Ovary (tissue), 9 donors: Measurements from ENCODE around the gene CYB561. TPM values are rescaled to one million over a fixed set of nuclear protein-coding genes. Genes with fewer than 3 reads are reported as not detected.

Source experiments
- DNase-seq, 5 donors: peaks; one replicate each; pipeline ENCODE4 v3.0.0-alpha.2; 2019 to 2020
- H3K27ac ChIP-seq, 2 donors: fragments of 200-600 bp; one replicate each; pipeline versions ENCODE4 v1.5.1 to v1.8.0; 2019 to 2022
- H3K27me3 ChIP-seq: fragments of 200-600 bp; one replicate; pipeline ENCODE4 v1.8.0; 2022
- H3K36me3 ChIP-seq: fragments of 200-600 bp; sonication (generic); one replicate; pipeline ENCODE4 v1.5.1; 2019
- H3K4me1 ChIP-seq: one replicate; pipeline ENCODE4 v1.8.1; 2013; ENCODE audit warnings: mild to moderate bottlenecking, moderate library complexity; ENCODE audit not compliant: insufficient read depth
- H3K4me3 ChIP-seq: fragments of 200-600 bp; sonication (generic); one replicate; pipeline ENCODE4 v1.5.1; 2017
- H3K9me3 ChIP-seq, 2 donors: fragments of 200-600 bp in 1 of 2; sonication (generic) in 1 of 2; one replicate each; pipeline versions ENCODE4 v1.5.1 to v1.8.1; 2013 to 2019; ENCODE audit warnings: mild to moderate bottlenecking in 1 of 2, moderate library complexity in 1 of 2
- CTCF ChIP-seq, 3 donors: fragments of 450-650 bp in 2 of 3; fragments of 200-600 bp in 1 of 3; IDR thresholded peaks; one replicate each; pipeline versions ENCODE4 v1.5.1 to v1.8.0; 2016 to 2022; ENCODE audit warnings: antibody characterized with exemption in 3 of 3, mild to moderate bottlenecking in 1 of 3
- EP300 ChIP-seq: sonication (generic); formaldehyde crosslinking; IDR thresholded peaks from one replicate; pipeline ENCODE4 v1.6.1; 2017; ENCODE audit warnings: antibody characterized with exemption
- POLR2A ChIP-seq: fragments of 450-650 bp; IDR thresholded peaks from one replicate; pipeline ENCODE4 v1.6.1; 2017; ENCODE audit warnings: antibody characterized with exemption, mild to moderate bottlenecking, moderate library complexity
- WGBS, 3 donors: extraction: QIAGEN DNeasy Blood & Tissue Kit in 1 of 3; methylation state at CpG; one replicate each; pipeline versions ENCODE4 v1.1.5 to v1.1.7; 2013 to 2017; 5-methylcytosine and 5-hydroxymethylcytosine counted together
- intact Hi-C, 4 donors: fragments of 100-400 bp; cut with DNase I; formaldehyde crosslinking; loops; one replicate each; pipeline versions ENCODE4 v1.11.0 to v1.15.1; 2022 to 2023
- polyA plus RNA-seq, 2 donors: library from polyadenylated mRNA; stranded (reverse); fragments of 200-250 nt in 1 of 2; fragments of 350-450 nt in 1 of 2; fragmentation: Illumina TruSeq in 1 of 2; extraction: RNeasy Lipid Tissue Mini Kit (QIAGEN cat#74804) in 1 of 2; gene quantifications; one replicate each; pipeline ENCODE4 v1.2.3, GENCODE V29; 2013 to 2014
- total RNA-seq, 7 donors: library from RNA; depleted of rRNA in 2 of 7; stranded (reverse); fragments of >200 nt in 2 of 7; fragmentation: NEBNext Ultra II Directional in 3 of 7; extraction: Animal tissue kit (Norgen Biotek cat#: 25700) in 3 of 7; gene quantifications; one replicate each; pipeline versions ENCODE4 v1.1.0 to v1.2.4, GENCODE V29; 2016 to 2023
- donor health status: DM: no; HTN: no; CAD: no; lungs with moderate emphysema.
- donor health status: DM: no; HTN: no; CAD: no.
- donor health status: Bipolar disorder and iron deficiency.
- donor health status: DM: yes; HTN: yes; CAD: no.
- donor health status: DM: no; HTN: no; CAD: no.
- donor health status: DM: yes; HTN: yes; CAD: no.

The CYB561 gene
- total and polyA plus RNA-seq, 9 donors: 8.6 to 43.8 (median 15.3) TPM

GRCh38 chr17:63482509-63482908, 36.4 kb upstream of the CYB561 start:
- TF ChIP-seq POLR2A: no peak
- no peak for TF ChIP-seq EP300
- no peak for TF ChIP-seq CTCF (IDR thresholded peaks at IDR 0.05)

GRCh38 chr17:63481488-63481870, 35.4 kb upstream of the CYB561 start:
- H3K27ac ChIP-seq: no peak overlapping the region
- H3K4me1 ChIP-seq: peaks cover 7% of the 10 kb centered on the region
- TF ChIP-seq EP300 (no peak), POLR2A (no peak), CTCF (IDR thresholded peaks at IDR 0.05) (no peak)
- no peak overlapping the region for H3K4me3 ChIP-seq
- H3K27me3 ChIP-seq: no peaks in the 10 kb centered on the region
- no peak for DNase-seq
- no peaks in the 10 kb centered on the region for H3K9me3 ChIP-seq
- intact Hi-C loops: no loop called here
- no peaks in the 10 kb centered on the region for H3K36me3 ChIP-seq
- WGBS, 3 donors: 86 to 92% (median 91%) methylated on average over 16 of the region's 16 CpGs

More at GRCh38 chr17:63482509-63482908, 36.4 kb upstream of the CYB561 start:
- WGBS, 3 donors: 87 to 92% (median 89%) methylated on average over 16 of the region's 16 CpGs
- Histone ChIP-seq H3K27me3 (no peaks in the 10 kb centered on the region), H3K4me3 (no peak overlapping the region), H3K27ac (no peak overlapping the region), H3K4me1 (peaks cover 5% of the 10 kb centered on the region), H3K36me3 (no peaks in the 10 kb centered on the region), H3K9me3 (no peaks in the 10 kb centered on the region)
- DNase-seq: no peak
- intact Hi-C loops: no loop called here

- H3K36me3 ChIP-seq: no peaks in the 10 kb centered on the region
- intact Hi-C loops: no loop called here
- H3K27me3 ChIP-seq: no peaks in the 10 kb centered on the region
- 75 to 83% (median 78%) methylated on average over 11 of the region's 11 CpGs for WGBS, 3 donors
- no peaks in the 10 kb centered on the region for H3K9me3 ChIP-seq
- peaks cover 7% of the 10 kb centered on the region for H3K4me1 ChIP-seq
- no peak for DNase-seq
- no peak for TF ChIP-seq CTCF (IDR thresholded peaks at IDR 0.05)
- no peak for TF ChIP-seq POLR2A
- TF ChIP-seq EP300: no peak
- H3K4me3 ChIP-seq: no peak overlapping the region
- H3K27ac ChIP-seq: no peak overlapping the region
Observed at GRCh38 chr17:63480826-63481487, 34.9 kb upstream of the CYB561 start.

- no peaks in the 10 kb centered on the region for H3K27me3 ChIP-seq
- intact Hi-C loops: no loop called here
- peaks cover 9% of the 10 kb centered on the region for H3K4me1 ChIP-seq
- no peaks in the 10 kb centered on the region for H3K9me3 ChIP-seq
- H3K27ac ChIP-seq: no peak overlapping the region
- DNase-seq: no peak
- WGBS, 3 donors: 81 to 87% (median 82%) methylated on average over 21 of the region's 21 CpGs
- no peak overlapping the region for H3K4me3 ChIP-seq
- no peaks in the 10 kb centered on the region for H3K36me3 ChIP-seq
- no peak for TF ChIP-seq CTCF (IDR thresholded peaks at IDR 0.05)
- no peak for TF ChIP-seq EP300
- no peak for TF ChIP-seq POLR2A
Observed at GRCh38 chr17:63480192-63480784, 34.2 kb upstream of the CYB561 start.
